ENCODE data around the gene ZNF429.
"Not testable (repeated sequence)": the region's sequence is repeated elsewhere in the genome, so short reads cannot be mapped to it uniquely, and the experiment has no call there.

The ZNF429 gene

DNA sequence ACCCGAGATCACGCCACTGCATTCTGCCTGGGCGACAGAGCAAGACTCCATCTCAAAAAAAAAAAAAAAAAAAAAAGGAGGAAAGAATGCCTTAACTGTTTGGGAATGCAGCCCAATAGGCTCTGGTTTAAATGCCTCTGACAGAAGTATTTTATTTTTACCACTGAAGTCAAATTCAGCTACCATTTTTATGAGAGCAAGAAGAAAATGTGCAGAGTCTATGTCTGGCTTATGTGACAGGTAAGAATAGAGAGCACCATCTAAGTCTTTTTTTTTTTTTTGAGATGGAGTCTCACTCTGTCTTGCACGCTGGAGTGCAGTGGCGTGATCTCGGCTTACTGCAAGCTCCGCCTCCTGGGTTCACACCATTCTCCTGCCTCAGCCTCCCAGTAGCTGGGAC, 7.2 kb downstream of the ZNF429 start:
- in situ Hi-C loops (cut with MboI; ENCODE audit: low sequenced_read_pairs): not testable (repeated sequence)

GRCh38 chr19:21513651-21514050, 8.2 kb downstream of the ZNF429 start:
- in situ Hi-C loops (cut with MboI; ENCODE audit: low sequenced_read_pairs): no loop called here

- in situ Hi-C loops (cut with MboI; ENCODE audit: low sequenced_read_pairs): no loop called here
Measured at GRCh38 chr19:21519488-21519887, 14.1 kb downstream of the ZNF429 start.

DNA sequence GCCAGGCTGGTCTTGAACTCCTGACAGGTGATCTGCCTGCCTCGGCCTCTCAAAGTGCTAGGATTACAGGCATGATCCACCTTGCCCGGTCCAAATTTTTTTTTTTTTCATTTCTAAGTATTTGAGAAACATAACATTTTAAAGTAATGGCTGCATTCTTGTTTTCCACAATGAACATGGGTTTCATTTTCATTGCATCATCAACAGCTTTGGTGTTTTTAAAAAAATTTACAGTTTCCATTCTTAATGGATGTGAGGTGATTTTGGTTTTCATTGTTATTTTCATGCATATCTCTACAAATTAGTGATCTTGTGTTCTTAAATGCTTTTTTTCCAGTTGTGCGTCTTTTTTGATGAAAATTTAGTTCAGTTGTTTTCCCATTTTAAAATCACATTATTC, 27.5 kb downstream of the ZNF429 start:
- in situ Hi-C loops (cut with MboI; ENCODE audit: low sequenced_read_pairs): no loop called here

DNA sequence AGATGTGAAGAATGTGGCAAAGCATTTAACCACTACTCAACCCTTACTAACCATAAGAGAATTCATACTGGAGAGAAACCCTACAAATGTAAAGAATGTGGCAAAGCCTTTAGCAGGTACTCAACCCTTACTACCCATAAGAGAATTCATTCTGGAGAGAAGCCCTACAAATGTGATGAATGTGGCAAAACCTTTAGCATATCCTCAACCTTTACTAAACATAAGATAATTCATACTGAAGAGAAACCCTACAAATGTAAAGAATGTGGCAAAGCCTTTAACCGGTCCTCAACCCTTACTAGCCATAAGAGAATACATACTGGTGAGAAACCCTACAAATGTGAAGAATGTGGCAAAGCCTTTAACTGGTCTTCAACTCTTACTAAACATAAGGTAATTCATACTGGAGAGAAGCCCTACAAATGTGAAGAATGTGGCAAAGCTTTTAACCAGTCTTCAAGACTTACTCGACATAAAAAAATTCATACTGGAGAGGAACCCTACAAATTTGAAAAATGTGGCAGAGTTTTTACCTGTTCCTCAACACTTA, 31.4 kb downstream of the ZNF429 start:
- in situ Hi-C loops (cut with MboI; ENCODE audit: low sequenced_read_pairs): not testable (repeated sequence)

GRCh38 chr19:21559444-21559843, 54.0 kb downstream of the ZNF429 start:
- in situ Hi-C loops (cut with MboI; ENCODE audit: low sequenced_read_pairs): no loop called here

DNA sequence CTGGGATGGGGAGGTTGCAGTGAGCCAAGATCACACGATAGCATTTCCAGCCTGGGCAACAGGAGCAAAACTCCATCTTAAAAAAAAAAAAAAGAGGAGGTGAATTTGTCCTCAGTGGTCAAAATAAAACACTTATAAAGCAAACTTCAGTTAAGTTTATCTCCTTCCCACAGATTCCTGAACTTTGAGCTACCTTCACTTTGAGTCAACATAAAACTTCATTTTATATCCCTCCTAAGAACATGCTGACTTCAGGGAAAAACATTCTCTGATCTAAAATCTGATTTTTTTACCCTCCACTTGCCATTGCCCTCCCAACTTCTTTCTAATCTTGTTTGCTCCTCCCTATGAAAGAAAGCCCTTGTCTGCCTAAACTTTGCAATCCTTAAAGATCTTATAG, 59.0 kb downstream of the ZNF429 start:
- in situ Hi-C loops (cut with MboI; ENCODE audit: low sequenced_read_pairs): no loop called here

- in situ Hi-C loops (cut with MboI; ENCODE audit: low sequenced_read_pairs): no loop called here
Measured at GRCh38 chr19:21566073-21566472, 60.7 kb downstream of the ZNF429 start.

DNA sequence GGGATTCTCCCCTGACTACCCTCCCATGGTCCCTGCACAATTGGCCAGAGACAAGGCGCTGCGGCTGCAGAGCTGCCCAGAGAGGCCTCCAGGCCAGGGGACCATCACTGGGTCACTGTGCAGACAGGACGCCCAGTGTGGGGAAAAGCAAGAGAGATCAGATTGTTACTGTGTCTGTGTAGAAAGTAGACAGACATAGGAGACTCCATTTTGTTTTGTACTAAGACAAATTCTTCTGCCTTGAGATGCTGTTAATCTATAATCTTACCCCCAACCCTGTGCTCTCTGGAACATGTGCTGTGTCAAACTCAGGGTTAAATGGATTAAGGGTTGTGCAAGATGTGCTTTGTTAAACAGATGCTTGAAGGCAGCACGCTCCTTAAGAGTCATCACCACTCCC, 62.4 kb downstream of the ZNF429 start:
- in situ Hi-C loops (cut with MboI; ENCODE audit: low sequenced_read_pairs): not testable (repeated sequence)

DNA sequence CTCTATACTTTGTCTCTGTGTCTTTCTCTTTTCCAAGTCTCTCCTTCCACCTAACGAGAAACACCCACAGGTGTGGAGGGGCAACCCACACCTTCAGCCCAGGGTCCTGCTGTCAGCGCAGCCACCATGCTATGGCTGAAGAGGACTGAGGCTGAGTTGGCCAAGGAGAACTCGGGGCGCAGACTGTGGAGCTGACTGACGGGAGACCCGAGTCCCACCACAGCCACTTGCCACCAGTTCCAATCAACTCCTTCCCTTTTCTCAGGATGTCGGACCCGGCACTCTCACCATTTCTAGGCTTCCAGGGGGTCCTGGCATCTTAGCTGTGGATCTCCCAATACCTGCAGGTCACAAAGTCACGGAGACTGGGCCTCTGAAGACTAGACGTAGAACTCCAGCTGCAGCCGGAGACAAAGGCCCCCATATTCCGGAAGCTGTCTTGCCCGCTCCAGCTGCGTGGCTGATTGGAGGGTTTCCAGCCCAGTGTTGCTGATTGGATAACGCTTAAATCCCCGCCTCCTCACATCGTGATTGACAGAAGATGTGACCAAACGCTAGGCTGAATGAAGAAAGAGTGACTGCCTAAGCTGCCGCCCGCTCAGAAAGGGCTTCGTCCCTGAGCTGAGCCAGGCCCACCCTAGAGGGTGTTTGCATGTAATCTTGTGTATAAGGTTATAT, 63.6 kb downstream of the ZNF429 start:
- in situ Hi-C loops (cut with MboI; ENCODE audit: low sequenced_read_pairs): no loop called here

DNA sequence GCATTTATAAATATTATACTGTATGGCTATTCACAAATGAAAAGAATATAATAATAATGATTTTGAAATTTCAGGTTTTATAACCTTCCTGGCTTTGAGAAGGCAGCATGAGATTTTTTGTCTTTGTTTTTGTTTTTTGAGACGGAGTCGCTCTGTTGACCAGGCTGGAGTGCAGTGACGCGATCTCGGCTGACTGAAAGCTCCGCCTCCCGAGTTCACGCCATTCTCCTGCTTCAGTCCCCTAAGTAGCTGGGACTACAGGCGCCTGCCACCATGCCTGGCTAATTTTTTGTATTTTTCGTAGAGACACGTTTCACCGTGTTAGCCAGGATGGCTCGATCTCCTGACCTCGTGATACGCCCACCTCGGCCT, 64.1 kb downstream of the ZNF429 start:
- in situ Hi-C loops (cut with MboI; ENCODE audit: low sequenced_read_pairs): no loop called here

GRCh38 chr19:21571316-21571715, 65.9 kb downstream of the ZNF429 start:
- in situ Hi-C loops (cut with MboI; ENCODE audit: low sequenced_read_pairs): no loop called here

GRCh38 chr19:21574607-21575006, 69.2 kb downstream of the ZNF429 start:
- in situ Hi-C loops (cut with MboI; ENCODE audit: low sequenced_read_pairs): no loop called here

DNA sequence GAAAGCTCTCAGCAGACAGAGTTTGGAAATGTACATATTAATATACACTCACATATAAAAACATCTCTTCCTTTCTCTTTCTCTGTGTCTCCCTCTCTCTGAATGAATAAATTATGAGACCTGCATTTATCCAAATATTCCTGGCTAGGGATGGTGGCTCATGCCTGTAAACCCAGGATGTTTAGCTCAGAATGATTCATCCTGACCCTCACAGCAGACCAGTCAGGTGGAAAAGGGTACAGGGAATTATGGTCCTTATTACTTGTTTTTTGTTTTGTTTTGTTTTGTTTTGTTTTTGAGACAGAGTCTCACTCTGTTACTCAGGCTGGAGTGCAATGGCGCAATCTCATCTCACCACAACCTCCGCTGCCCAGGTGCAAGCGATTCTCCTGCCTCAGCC, 71.1 kb downstream of the ZNF429 start:
- in situ Hi-C loops (cut with MboI; ENCODE audit: low sequenced_read_pairs): no loop called here

DNA sequence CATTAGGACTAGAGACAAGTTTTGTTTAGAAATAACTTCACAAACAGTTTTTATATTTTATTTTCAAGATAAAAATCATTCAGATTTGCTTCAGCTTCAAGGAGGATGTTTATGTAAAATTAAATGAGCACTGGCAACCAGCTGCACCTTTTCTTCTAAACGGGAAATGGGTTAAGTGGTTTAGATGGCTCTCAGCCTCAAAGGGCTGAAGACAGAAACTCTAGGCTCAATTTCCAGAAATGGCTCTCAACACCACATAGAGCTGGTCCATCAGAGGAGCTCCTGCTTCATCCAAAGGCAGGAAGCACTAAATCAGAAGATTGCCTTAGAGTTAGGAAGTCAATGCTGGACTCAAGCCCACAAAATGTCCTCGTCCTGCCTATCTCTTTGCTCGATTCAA, 74.7 kb downstream of the ZNF429 start:
- in situ Hi-C loops (cut with MboI; ENCODE audit: low sequenced_read_pairs): no loop called here

DNA sequence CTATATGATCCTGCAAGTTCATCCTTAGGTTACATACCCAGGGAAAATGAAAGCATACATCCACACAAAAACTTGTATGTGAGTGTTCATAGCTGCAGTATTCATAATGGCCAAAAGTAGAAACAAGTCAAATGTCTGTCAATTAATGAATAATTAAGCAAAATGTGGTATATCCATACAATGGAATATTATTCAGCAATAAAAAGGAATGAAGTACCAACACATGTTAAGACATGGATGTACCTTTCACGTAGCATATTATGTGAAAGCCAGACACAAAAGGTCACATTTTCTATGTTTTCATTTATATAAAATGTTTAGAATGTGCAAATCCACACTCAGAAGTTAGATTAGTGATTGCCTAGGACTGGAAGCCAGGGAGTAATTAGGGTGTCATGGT, 75.4 kb downstream of the ZNF429 start:
- in situ Hi-C loops (cut with MboI; ENCODE audit: low sequenced_read_pairs): no loop called here

DNA sequence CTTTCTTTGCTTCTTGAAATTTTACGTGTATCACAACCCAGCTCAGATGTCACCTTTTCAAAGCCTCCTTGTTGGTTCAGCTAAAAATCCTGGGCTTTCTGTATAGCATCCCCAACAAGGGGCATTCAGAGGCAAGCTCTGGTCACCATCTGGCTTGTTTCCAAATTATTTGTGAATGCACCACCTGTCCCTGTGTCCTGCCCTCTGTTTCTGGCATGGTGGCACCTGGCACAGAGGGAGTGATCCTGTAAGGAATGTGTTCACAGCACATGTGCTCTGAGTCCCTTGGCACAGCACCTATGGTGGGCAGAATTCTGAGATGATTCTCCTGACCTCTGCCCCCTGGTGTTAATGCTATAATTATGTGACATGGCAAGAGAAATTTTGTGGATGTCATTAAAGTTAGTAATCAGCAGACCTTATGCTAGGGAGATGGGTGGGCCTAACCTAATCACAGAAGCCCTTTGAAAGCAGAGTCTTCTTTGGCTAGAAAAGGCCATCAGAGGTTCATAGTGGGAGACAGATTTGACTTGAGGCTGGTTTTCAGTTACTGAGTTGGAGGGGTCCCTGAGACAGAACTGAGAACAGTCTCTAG, 76.3 kb downstream of the ZNF429 start:
- in situ Hi-C loops (cut with MboI; ENCODE audit: low sequenced_read_pairs): no loop called here

GRCh38 chr19:21584537-21584936, 79.1 kb downstream of the ZNF429 start:
- in situ Hi-C loops (cut with MboI; ENCODE audit: low sequenced_read_pairs): no loop called here

DNA sequence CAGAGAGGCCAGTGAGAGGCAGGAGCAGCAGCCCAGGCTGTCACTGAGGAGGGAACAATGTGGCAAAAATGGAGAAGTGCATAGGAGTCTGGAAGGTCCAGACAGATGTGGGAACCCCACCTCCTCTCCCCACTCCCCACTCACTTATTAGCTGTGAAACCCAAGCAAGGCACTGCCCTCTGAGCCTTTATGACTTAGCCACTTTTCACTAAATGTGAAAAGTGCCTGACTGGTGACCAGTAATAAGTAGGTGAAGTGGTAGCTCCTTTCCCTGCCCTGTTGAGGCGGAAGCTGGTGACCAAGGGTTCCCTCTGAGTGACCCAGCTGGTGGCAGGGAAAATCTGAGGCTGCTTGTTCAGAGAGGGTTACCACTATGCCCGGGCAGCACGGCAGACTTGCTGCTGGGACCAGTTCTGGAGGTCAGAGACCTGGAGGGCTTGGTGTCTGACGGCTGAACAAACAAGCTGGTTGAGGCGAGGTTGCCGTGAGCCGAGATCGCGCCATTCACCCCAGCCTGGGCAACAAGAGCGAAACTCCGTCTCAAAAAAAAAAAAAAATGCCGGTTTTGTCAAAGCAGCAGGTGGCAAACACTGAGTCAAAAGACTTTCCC, 80.0 kb downstream of the ZNF429 start:
- in situ Hi-C loops (cut with MboI; ENCODE audit: low sequenced_read_pairs): no loop called here

- in situ Hi-C loops (cut with MboI; ENCODE audit: low sequenced_read_pairs): no loop called here
Measured at GRCh38 chr19:21586311-21587116, 81.1 kb downstream of the ZNF429 start.

- in situ Hi-C loops (cut with MboI; ENCODE audit: low sequenced_read_pairs): no loop called here
Measured at GRCh38 chr19:21587117-21587461, 81.7 kb downstream of the ZNF429 start.

- in situ Hi-C loops (cut with MboI; ENCODE audit: low sequenced_read_pairs): no loop called here
Measured at GRCh38 chr19:21587549-21587948, 82.1 kb downstream of the ZNF429 start.

Measured in hTERT RPE-1 (cell line).